Breast epithelium (tissue), 3 donors: ENCODE measurements around the gene ZCCHC14.

Experiments used
- POLR2A ChIP-seq: fragments of 450-650 bp; IDR thresholded peaks from one replicate; pipeline ENCODE4 v1.6.1; 2016; ENCODE audit warnings: antibody characterized with exemption, mild to moderate bottlenecking, moderate library complexity
- TF ChIP-seq, protein P1 (sequence below), 3 donors: fragments of 450-650 bp; IDR thresholded peaks; one replicate each; pipeline ENCODE4 v1.5.1; 2016 to 2017; ENCODE audit warnings: antibody characterized with exemption in 3 of 3, mild to moderate bottlenecking in 3 of 3, moderate library complexity in 3 of 3

- TF ChIP-seq, protein P1, sequence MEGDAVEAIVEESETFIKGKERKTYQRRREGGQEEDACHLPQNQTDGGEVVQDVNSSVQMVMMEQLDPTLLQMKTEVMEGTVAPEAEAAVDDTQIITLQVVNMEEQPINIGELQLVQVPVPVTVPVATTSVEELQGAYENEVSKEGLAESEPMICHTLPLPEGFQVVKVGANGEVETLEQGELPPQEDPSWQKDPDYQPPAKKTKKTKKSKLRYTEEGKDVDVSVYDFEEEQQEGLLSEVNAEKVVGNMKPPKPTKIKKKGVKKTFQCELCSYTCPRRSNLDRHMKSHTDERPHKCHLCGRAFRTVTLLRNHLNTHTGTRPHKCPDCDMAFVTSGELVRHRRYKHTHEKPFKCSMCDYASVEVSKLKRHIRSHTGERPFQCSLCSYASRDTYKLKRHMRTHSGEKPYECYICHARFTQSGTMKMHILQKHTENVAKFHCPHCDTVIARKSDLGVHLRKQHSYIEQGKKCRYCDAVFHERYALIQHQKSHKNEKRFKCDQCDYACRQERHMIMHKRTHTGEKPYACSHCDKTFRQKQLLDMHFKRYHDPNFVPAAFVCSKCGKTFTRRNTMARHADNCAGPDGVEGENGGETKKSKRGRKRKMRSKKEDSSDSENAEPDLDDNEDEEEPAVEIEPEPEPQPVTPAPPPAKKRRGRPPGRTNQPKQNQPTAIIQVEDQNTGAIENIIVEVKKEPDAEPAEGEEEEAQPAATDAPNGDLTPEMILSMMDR (IDR thresholded peaks at IDR 0.05), result no peak
- no peak for TF ChIP-seq POLR2A
These were observed 3.6 kb upstream of the ZCCHC14 start for GRCh38 chr16:87496447-87496801.
